ENCODE data around the gene APOBEC3F.

DNA sequence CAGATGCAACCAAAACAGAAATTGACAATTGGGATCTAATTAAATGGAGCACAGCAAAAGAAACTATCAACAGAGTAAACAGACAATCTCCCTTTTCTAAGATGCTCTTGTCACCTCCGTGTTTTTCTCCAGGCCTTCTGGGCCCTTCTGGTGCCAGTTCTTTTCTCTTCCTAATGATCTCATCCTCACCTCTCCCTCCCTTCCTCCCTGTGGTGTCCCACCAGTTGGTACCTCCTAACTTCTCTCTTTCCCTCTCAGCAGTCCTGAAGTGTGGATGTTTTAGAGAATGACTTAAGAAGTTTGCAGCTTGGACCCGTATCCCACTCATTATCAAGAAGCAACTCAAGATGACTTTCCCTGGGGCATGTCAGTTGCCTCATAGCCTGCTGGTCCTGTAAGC, 62.8 kb downstream of the APOBEC3F start:
- no peak for TF ChIP-seq POLR2A (IDR thresholded peaks at IDR 0.05)
- TF ChIP-seq, protein P1, sequence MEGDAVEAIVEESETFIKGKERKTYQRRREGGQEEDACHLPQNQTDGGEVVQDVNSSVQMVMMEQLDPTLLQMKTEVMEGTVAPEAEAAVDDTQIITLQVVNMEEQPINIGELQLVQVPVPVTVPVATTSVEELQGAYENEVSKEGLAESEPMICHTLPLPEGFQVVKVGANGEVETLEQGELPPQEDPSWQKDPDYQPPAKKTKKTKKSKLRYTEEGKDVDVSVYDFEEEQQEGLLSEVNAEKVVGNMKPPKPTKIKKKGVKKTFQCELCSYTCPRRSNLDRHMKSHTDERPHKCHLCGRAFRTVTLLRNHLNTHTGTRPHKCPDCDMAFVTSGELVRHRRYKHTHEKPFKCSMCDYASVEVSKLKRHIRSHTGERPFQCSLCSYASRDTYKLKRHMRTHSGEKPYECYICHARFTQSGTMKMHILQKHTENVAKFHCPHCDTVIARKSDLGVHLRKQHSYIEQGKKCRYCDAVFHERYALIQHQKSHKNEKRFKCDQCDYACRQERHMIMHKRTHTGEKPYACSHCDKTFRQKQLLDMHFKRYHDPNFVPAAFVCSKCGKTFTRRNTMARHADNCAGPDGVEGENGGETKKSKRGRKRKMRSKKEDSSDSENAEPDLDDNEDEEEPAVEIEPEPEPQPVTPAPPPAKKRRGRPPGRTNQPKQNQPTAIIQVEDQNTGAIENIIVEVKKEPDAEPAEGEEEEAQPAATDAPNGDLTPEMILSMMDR (IDR thresholded peaks at IDR 0.05 in 4 of 5, conservative IDR thresholded peaks at IDR 0.05 in 1 of 5), result no peak
